Measurements from ENCODE around the gene AFF2.

GRCh38 chrX:149010013-149010852, 509.8 kb downstream of the AFF2 start:
- TF ChIP-seq POLR2AphosphoS5 (IDR thresholded peaks at IDR 0.05; ENCODE audit: low read depth, low read length): no peak
- TF ChIP-seq POLR2A (IDR thresholded peaks at IDR 0.05; ENCODE audit: low read depth, low read length): no peak
- no peak for TF ChIP-seq TAF1 (IDR thresholded peaks at IDR 0.05; ENCODE audit: borderline replicate concordance, low read depth, low read length)

Data from GM12892 (cell line).